COLO668 (cell line): ENCODE data around the gene EGFL7.
A peak's percentile ranks its signal among the peaks of the same experiment; 100 is the strongest.

ENCODE experiments used
- DNase-seq: peaks from one replicate; lab custom pipeline; 2025; ENCODE audit not compliant: unreplicated experiment; lab: John Stamatoyannopoulos, UW

The EGFL7 gene

DNA sequence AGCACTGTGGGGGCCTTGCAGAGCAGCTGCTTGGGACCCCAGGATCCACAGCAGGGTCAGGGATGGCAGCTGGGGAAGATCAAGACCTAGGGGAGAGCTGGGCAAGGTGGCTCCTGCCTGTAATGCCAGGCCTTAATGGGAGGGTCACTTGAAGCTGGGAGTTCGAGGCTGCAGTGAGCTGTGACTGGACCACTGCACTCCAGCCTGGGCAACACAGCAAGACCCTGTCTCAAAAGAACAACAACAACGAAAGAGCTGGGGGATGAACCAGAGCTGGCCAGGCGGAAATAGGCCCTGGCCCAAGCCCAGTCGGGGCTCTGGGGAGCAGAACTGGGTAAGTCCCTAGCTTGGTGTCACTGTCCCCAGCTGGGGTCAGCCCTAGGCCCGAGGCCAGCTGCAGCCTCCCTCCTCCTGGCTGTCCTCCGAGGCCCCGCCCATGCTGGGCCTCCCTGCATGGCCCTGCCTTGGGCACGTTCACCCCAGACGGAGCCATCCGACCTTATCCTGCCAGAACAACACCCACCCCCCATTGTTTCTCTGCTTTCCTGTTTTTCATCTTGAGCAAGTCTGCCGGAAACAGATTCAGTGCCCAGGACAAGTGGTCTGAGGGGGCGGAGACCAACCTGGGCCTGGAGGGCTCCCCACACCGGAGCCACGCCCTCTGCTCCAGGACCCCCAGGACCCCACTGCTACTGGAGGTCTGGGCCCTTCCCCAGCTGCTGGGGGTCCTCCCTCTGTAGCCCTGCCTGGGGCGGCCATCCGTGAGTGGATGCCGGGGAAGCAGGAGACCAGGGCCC, 51.6 kb downstream of the EGFL7 start:
- no peak for DNase-seq

- DNase-seq: no peak
Measured at GRCh38 chr9:136714893-136715274, 52.2 kb downstream of the EGFL7 start.

- DNase-seq: no peak
Measured at GRCh38 chr9:136717399-136717798, 54.7 kb downstream of the EGFL7 start.

DNA sequence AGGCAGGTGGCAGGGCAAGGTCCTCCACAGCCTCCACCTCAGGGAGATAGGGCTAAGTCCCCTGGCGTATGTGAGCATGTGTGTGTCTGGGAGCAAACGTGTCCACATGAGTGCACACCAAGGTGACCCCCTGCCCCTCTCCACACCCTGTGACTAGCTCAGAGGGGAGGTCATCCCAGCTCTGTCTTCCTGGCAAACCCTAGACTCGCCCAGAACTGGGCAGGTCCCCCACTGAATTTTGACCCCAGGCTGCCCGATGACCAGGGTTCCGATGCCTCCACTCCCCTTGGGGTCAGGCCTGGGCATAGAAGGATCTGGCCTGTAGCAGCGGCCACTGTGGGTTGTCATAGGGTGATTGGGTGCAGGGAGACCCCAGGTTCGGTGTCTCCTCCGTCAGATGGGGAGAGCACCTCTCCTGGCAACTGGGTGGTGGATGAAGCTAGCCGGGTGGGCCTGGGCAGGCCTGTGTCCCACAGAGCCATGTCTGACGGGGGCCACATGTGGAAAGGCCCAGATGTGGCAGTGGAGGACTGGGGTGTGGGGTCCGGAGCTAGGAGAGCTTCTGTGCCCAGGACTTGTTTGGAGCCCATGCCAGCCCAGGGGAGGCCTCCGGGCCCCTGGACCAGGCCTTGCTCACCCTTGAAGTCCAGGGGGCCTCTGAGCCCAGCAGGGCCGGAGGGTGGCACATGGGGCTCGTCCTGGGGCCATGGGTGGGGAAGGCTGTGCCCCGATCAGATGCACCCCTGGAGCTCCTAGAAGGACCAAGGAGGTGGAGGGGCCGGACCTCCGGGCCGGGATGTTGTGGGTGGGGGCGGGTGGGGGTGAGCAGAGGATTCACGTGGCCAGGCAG, 55.9 kb downstream of the EGFL7 start:
- no peak for DNase-seq

- DNase-seq: peak; percentile 22
Measured at GRCh38 chr9:136719195-136719880, 56.6 kb downstream of the EGFL7 start.

DNA sequence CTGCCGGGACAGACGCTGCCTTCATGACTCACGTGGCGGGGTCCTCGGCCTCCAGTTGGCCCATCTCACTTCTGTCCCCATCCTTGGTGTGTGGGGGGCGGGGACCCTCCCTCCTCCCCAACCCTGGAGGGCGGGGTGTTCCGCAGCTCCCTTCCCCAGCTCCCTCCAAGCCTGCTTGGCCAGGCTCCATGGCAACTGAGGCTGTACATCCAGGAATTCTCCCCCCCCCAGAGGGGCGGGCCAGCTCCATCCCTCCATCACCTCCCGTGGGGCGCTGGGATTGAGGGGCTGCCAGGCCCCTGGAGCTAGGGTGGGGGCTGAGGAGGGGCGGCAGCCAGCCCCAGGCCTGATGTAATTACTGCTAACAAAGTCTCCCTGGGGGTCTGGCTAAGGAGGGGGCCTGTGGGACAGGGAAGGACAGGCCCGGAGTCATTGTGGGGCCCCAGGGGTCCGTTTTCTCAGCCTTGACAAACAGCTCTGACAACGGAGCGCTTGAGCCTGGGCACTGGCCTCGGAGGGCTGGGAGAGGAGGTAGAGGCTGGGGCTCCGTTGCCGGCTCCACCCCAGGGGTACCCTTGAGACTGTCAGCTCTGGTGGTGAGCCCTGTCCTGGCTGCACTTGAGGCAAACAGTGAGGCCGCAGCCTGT, 57.7 kb downstream of the EGFL7 start:
- DNase-seq: no peak

DNA sequence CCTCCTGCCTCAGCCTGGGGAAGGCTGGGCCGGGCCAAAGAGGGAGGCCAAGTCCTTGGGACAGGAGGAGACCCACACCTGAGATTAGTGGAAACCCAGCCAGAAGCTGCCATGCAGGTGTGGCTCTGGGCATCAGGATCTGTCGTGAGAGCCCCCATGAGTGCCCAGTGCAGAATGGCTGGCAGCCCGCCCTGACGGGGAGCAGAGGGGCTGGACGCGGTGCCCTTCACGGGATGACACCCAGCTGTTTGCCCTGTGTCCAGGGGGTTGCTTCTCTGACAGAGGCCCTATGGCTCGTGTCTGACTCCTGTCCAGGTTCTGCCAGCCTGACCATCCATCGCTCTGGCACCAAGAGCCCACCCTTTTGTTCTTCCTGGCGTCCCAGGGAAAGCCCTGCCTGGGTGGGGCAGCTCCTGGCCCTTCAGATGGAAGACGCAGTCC, 58.2 kb downstream of the EGFL7 start:
- no peak for DNase-seq

- peak; percentile 78 for DNase-seq
Measured at GRCh38 chr9:136721339-136722092, 58.8 kb downstream of the EGFL7 start.
